AG09309 (cell line): ENCODE data around the gene PIMREG.

Experiments used
- DNase-seq: peaks from one replicate; pipeline ENCODE4 v3.0.0-alpha.2; 2010; ENCODE audit warnings: low read depth
- H3K4me3 ChIP-seq: 2 replicates; pipeline ENCODE4 v1.5.1; 2011; ENCODE audit warnings: mild to moderate bottlenecking, low read depth, low read length, moderate library complexity; ENCODE audit not compliant: control insufficient read depth
- TF ChIP-seq, protein P1 (sequence below): IDR thresholded peaks from 2 replicates; pipeline ENCODE4 v1.5.1; 2011; ENCODE audit warnings: mild to moderate bottlenecking, low read depth, low read length, inconsistent platforms; ENCODE audit not compliant: insufficient read depth, control insufficient read depth; ENCODE audit errors: missing control alignments

PIMREG gene

DNA sequence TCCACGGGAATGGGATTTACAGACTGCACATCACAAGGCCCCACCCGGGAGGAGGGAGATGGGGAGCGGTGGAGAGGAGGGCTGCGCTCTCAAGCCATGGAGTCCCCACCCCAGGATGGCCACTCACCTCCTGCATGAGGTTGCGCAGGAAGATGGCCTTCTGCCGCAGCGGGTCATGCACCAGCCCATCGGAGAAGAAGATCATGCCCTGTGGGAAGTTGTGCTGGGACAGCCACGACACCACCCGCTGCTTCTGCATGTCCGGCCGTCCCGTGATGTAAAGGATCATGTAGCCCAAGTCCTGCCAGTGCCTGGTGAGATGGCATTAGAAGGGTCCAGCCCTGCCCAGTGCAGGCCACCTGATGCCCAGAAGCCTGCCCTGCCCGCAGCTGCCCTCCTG lies 17.0 kb downstream of the PIMREG start:
- DNase-seq, result no peak
- TF ChIP-seq, protein P1, sequence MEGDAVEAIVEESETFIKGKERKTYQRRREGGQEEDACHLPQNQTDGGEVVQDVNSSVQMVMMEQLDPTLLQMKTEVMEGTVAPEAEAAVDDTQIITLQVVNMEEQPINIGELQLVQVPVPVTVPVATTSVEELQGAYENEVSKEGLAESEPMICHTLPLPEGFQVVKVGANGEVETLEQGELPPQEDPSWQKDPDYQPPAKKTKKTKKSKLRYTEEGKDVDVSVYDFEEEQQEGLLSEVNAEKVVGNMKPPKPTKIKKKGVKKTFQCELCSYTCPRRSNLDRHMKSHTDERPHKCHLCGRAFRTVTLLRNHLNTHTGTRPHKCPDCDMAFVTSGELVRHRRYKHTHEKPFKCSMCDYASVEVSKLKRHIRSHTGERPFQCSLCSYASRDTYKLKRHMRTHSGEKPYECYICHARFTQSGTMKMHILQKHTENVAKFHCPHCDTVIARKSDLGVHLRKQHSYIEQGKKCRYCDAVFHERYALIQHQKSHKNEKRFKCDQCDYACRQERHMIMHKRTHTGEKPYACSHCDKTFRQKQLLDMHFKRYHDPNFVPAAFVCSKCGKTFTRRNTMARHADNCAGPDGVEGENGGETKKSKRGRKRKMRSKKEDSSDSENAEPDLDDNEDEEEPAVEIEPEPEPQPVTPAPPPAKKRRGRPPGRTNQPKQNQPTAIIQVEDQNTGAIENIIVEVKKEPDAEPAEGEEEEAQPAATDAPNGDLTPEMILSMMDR, result no peak
- no peak overlapping the region for H3K4me3 ChIP-seq

DNA sequence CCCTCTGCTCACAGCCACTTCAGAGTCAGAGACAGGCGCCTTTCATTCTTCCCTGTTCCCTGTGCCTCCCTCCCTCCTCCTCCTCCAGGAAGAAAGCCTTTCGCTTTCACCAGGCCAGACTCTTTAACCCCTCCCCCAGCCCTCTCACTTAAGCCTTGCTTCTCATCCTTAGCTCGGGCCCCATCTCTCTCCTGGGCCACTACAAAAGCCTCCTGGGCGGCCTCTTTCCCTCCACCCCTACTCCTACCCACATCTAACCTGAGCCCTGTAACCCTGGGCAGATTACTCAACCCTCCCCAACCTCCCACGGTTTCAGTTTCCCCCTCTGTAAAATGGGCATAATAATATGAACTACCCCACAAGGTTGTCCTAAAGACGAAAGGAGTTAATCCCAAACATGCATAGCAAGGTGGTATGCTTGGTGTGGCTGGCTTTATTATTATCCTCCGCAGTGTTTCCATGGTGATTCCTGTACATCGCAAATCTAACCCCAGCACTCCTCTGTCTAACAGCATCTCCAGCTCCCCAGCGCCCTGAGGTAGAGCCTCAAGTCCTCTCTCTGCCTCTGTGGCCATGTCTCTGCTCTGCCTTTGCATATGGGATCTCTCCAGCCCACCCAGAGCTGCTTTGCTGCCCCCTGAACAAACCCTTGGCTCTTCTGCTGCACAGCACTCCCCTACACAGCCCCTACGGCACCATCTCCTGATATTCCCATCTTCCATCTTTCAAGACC lies 17.7 kb downstream of the PIMREG start:
- H3K4me3 ChIP-seq, result no peak overlapping the region
- TF ChIP-seq, protein P1, result no peak
- no peak for DNase-seq

DNA sequence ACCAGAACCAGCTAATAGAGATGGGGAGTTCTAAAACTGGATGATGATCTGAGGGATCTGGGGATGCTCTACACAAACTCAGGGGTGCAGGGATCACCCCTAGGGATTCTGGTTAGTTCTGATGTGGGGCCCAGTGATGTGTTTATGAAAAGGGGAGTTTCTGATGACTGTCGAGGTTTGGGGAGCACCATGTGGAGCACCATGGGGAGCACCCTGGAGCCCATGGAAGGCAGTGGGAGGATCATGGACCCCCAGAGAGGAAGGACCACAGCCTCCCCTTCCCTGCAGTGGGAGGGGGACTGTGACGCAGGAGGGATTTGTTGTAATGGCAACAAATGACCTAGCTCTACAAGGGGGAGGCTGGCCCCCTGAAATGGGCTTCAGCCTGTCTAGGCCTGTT lies 18.4 kb downstream of the PIMREG start:
- DNase-seq, result no peak
- TF ChIP-seq, protein P1, result no peak
- H3K4me3 ChIP-seq, result no peak overlapping the region

DNA sequence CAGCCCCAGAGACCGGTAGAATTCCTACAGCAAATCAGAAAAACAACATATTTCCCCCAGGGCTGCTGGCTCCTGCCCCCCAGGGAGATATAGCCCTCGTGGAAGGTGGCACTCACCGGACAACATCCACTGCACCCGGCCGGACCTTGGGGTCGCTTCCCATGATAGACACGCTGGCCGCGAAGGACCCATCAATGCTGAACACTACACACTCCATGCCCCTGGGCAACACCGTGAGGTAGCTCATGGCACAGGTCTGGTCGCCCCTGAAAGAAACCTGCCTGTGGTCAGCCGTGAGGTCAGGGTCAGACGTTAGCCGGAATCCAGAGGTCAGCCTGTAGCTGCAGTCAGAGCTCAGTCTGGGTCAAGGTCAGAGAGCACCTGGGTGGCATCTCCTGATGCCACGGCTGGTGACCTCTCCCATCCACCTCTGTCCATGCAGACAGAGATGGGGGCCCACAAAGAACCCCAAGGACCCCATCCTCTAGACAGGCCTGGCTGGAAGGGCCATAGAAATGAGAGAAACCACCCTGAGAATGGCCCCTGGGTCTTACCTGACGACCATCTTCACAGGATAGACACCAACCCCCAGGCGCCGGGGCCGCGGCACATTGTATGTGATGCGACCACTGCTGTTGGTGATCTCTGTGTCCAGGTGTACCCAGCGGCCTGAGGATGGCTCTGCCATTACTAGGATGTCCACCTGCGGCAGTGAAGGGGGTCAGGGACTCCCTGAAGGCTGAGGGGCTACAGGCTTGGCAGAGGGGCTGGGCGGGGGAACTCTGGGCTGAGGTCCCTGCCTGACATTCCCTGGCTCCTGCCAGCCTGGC lies 19.6 kb downstream of the PIMREG start:
- no peak overlapping the region for H3K4me3 ChIP-seq
- TF ChIP-seq, protein P1, result no peak
- DNase-seq, result no peak

DNA sequence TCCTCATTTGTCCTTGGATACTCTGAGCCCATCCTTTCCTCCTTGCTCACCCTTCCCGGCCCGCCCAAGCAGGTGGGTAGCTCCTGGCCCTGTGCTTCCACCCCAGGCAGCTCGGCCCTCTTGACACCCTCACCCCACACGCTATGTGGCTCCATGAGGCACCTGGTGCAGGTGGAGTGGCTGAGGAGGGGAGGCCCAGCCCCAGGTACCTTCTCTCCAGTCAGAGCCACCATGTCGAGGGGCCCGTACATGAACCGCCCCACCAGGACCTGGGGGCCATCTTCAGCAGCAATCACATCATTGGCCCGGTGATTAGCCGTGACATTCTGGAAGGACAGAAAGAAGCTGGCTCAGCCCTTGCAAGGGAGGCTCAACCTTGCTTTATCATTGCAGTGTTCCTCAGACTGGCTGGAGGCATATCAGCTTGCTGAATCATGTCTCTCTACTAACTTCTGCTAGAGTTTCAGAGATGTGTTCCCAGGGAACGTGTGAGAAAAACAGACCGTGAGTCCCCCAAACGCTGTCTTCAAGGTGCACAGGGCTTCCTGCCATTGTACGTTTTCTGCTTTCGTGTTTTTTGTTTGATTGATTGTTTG lies 20.3 kb downstream of the PIMREG start:
- TF ChIP-seq, protein P1, result no peak
- no peak for DNase-seq

DNA sequence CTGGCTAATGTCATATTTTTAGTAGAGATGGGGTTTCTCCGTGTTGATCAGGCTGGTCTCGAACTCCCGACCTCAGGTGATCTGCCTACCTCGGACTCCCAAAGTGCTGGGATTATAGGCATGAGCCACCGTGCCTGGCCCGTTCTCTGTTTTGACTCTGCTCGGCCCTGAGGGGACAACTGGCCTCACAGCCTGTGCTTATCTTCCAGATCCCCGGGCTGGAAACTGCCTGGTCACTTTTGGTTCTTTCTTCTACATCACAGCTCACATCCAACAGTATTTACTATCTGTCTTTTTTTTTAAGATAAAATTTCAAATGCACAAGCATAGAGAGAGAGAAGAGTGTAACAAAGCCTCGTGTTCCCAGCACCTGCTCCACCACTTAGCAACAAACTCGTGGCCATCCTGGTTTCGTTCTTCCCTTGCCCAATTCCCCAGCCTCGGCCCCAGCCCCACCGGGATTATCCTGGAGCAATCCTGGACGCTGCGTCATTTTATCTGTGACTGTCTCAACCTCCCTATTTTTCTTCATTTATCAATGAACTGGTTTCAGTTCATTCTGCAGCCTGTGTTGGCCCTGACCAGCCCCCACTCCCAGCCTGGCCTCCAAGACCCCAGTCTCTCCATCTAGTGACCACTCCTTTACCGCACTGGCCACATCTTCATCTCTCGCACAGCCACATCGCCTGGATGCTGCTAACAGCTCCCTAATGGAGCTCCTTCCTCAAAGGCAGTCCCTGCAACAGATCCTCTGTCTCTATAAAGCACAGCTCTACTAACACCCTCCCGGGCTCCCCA lies 21.1 kb downstream of the PIMREG start:
- DNase-seq, result no peak
- TF ChIP-seq, protein P1, result no peak
- H3K4me3 ChIP-seq, result no peak overlapping the region

More for the DNA sequence above, 20.3 kb downstream of the PIMREG start:
- H3K4me3 ChIP-seq, result no peak overlapping the region
